Activated CD8-positive, alpha-beta memory T cell treated with anti-CD3 and anti-CD28 coated beads, Interleukin-2, amount 50 U/mL, for 48 hours (primary cell): ENCODE results near the gene CACNG4.

Experiments used
- DNase-seq: peaks from one replicate; pipeline ENCODE4 v3.0.0-alpha.2; 2020

CACNG4 gene

DNA sequence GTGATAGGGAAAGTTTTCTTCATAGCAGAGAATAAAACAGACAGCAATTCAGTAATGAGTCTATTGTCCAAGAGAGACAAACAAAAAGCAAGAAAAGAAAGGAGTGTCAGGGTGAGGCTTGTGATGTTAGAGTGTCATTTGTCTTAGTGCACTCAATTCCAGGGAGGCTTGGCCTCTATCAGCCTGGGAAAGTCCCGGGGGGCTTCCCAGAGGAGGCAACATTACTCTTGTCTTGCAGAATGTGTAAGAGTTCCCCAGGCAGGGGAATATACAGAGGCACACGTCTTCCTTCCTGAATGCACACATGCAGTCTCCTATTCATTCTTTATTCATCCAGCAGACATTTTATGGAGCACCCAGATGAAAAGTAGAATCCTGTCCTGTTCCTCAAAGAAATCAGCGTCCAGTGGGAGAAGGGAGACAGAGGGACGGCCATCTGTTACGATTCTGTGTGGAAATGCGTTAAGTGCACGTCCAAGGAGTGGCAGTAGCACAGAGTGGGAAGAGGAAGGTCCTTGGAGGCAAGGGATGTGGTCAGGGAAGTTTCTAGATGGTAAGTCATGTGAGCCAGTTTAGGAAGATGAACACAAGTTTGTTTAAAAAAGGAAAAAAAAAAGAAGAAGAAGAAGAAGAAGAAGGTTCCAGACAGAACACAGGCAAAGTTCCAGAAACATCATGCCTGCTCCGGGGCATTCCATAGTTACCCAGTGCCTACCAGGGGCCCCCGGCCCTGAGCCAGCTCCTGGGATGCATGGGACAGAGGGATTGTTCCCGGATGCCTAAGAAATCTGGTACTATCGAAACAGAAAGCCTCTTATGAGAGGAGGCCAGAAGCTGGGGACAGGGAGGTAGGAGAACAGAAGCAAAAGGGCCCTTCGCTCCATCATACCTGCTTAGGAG lies 21.1 kb downstream of the CACNG4 start:
- no peak for DNase-seq

DNA sequence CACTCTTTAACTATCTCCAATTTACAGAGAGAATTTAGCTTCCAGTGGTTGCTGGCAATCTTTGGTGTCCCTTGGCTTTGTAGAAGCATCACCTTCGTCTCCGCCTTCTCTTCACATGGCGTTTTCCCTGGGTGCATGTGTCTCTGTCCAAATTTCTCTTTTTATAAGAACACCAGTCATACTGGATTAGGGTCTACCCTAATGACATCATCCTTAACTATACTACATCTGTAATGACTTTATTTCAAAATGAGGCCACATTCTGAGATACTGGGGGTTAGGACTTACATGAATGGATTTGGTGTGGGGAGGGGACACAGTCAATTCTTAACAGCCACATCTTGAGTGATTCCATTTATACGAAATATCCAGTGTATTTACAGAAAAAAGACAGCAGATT lies 22.2 kb downstream of the CACNG4 start:
- DNase-seq: no peak

GRCh38 chr17:66987059-66987616 lies 22.6 kb downstream of the CACNG4 start:
- DNase-seq: no peak

DNA sequence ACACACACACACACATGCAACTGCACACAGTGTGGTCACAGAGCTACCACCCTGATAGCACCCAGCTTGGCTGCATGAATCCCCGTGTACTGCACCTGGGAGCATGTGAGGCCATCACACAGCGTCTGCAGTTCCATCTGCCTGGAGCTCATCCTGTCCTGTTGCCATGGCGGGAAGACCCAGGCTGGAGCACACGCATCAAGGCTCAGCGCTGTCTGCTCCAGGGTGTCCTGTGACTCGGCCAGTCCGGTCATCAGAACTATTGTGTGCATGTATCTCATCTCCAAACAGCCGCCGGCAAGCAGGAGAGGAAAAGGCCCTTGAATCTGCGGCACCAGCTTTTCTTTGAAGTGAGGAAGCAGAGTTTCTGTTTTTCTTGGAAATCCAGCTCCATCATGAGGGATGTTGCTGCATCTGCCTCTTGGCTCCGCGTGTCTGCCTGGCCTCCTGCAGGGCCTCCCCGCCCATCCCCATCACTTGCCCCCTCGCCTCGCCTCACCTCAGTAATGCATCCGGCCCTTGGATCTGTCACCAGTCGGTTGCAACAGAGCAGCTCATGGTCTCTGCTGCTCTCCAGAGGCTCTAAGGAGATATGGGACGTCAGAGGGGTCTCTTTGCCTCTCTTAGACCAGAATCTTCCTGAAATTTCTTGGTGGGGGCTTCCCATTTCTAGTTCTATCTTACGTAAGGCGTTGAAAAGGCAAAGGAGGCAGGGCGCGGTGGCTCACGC lies 23.7 kb downstream of the CACNG4 start:
- no peak for DNase-seq

DNA sequence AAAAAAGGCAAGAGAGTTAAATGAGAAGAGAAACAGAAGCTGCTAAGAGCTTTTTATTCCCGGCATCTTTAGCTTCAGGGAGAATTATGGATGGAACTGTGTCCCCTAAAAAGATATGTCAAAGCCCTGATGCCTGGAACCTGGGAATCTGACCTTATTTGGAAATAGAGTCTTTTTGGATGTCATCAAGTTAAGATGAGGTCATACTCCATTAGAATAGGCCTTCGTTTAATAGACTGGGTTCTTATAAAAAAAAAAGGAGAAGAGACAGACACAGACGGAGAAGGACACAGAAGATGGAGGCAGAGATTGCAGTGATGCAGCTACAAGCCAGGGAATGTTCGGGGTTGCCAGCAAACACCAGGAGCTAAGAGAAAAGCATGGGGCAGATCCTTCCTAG lies 24.6 kb downstream of the CACNG4 start:
- no peak for DNase-seq

GRCh38 chr17:66989579-66989978 lies 25.1 kb downstream of the CACNG4 start:
- no peak for DNase-seq

- DNase-seq: no peak
Measured at GRCh38 chr17:66990047-66990446, 25.5 kb downstream of the CACNG4 start.

GRCh38 chr17:66992911-66993442 lies 28.5 kb downstream of the CACNG4 start:
- no peak for DNase-seq

GRCh38 chr17:66994361-66994760 lies 29.9 kb downstream of the CACNG4 start:
- no peak for DNase-seq

GRCh38 chr17:66994930-66995535 lies 30.5 kb downstream of the CACNG4 start:
- DNase-seq: no peak

- DNase-seq: no peak
Measured at GRCh38 chr17:66995944-66996343, 31.4 kb downstream of the CACNG4 start.

- DNase-seq: no peak
Measured at GRCh38 chr17:66996926-66997325, 32.4 kb downstream of the CACNG4 start.

DNA sequence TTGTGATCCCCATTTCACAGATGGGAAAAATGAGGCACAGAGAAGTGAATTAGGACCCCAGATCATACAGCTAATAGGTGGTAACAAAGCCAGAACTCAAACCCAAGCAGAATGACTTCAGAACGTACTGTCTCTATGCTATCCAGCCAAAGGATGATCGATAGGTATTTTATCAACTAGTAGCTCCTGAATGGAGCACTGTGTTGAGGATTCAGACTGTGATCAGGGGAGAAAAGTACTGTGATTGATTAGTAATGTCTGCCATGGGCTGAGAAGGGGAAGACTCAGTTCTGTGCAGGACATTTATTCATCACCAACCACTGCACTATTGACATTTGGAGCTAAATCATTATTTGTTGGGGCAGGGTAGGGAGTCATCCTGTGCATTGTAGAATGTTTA lies 38.7 kb downstream of the CACNG4 start:
- DNase-seq: no peak

DNA sequence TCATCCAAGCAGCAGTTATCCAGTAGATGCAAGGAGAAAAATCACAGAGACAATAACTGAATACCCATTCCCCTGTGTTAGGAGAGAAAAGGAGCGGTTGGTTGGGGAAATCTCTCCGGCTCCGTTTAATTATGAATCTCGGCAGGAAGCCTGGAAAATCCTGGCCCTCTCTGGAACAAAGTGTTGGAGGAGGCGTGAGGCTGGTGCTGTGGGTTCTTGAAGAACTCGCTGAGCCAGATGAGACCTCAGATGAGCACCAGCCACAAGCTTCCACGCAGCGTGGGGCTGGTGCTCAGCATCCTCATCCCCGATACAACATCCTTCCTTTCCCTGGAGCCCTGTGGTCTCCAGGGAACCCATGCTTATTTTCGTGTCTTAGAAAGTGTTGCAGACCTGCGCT lies 39.7 kb downstream of the CACNG4 start:
- no peak for DNase-seq

DNA sequence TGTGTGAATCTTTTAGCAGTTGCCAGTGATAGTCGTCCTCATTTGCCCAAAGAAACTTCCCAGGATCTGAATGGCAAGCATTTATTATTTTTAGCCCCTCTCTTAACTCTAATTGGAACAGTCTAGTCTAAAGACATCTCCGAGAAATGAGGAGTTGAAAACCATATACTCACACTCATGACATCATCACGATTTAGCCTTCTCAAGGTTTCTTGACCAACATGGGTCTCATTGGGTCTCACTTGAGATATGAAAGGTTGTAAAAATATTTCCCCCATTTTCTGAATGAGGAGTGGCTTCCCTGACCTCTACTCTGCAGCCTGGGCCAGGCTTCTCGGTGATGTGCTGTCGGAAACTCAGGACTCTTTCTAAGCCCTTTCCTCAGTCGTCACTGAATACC lies 42.8 kb downstream of the CACNG4 start:
- DNase-seq: no peak

DNA sequence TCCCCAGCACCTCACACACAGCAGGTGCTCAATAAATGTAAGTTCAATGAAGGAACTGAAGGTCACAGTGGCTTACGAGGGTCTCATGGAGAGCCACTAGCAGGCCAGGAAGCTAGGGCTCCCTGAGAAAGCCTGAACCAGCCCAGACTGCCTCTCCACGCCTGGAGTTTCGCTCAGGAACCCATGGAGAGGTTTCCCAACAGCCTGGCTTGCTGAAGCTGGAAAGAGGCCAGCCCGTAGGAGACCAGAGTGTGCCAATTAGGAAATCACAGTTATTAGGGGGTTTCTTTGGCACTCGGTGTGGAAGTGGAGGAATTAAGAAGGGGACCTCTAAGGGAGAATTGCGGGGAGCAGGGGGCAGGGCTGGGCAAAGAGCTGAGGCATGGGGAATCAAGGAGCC lies 43.6 kb downstream of the CACNG4 start:
- DNase-seq: no peak

GRCh38 chr17:67011527-67012175 lies 47.1 kb downstream of the CACNG4 start:
- DNase-seq: no peak

- no peak for DNase-seq
Measured at GRCh38 chr17:67013891-67014290, 49.4 kb downstream of the CACNG4 start.

DNA sequence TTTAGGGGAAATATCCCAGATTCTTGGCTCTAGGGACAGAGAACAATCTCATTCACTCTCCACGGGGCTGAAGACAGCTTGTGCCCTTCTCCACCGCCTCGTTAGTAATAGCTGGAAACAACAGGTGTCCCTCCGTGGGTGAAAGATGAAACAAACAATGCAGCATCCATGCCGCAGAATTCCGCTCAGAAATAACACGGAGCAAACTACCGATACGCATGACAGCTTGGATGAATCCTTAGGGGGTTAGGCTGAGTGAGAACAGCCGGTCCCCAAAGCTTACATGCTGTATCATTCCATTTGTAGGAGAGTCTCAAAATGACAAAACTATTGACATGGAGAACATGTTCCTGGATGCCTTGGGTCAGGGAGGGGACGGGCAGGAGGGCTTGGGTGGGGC lies 50.5 kb downstream of the CACNG4 start:
- DNase-seq: no peak

GRCh38 chr17:67016039-67016762 lies 51.7 kb downstream of the CACNG4 start:
- DNase-seq: no peak

GRCh38 chr17:67017910-67018309 lies 53.4 kb downstream of the CACNG4 start:
- DNase-seq: no peak
